Keratinocyte (primary cell): ENCODE data around the gene CNP.

Experiments used
- EZH2 ChIP-seq: IDR thresholded peaks from one replicate; pipeline ENCODE4 v1.6.1; 2012; ENCODE audit warnings: inconsistent platforms, mild to moderate bottlenecking, low read length, moderate library complexity
- TF ChIP-seq, protein P1 (sequence below), 3 experiments: IDR thresholded peaks in 1 of 3; conservative IDR thresholded peaks in 1 of 3; optimal IDR thresholded peaks in 1 of 3; 2 replicates in 2 of 3; 3 replicates in 1 of 3; pipeline versions ENCODE3 to v1.5.1; 2011; ENCODE audit warnings: low read length in 3 of 3, mild to moderate bottlenecking in 3 of 3, moderate library complexity in 2 of 3, control low read depth in 1 of 3, inconsistent platforms in 1 of 3; ENCODE audit not compliant: insufficient read depth in 2 of 3; ENCODE audit errors: extremely low read depth in 1 of 3

DNA sequence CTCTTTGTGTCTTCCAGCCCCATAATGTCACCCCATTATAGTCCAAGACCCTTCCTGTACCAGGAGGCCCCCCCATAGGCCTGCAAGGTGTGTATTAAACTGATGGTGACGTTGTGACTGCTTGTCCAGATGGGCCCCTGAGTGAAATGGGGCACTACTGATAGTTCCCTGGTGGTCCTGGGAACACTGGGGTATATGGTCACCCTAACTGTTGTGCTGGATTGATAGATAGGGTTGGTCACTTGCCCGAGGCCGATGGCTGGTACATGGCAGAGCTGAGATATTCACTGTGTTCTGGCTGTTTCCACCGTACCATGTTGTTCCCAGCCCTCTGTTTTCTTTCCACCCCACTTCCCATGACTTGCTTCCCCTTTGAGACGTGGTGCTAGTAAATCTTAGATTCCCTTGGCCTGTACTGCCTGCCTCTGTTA lies 4.3 kb downstream of the CNP start:
- TF ChIP-seq, protein P1, sequence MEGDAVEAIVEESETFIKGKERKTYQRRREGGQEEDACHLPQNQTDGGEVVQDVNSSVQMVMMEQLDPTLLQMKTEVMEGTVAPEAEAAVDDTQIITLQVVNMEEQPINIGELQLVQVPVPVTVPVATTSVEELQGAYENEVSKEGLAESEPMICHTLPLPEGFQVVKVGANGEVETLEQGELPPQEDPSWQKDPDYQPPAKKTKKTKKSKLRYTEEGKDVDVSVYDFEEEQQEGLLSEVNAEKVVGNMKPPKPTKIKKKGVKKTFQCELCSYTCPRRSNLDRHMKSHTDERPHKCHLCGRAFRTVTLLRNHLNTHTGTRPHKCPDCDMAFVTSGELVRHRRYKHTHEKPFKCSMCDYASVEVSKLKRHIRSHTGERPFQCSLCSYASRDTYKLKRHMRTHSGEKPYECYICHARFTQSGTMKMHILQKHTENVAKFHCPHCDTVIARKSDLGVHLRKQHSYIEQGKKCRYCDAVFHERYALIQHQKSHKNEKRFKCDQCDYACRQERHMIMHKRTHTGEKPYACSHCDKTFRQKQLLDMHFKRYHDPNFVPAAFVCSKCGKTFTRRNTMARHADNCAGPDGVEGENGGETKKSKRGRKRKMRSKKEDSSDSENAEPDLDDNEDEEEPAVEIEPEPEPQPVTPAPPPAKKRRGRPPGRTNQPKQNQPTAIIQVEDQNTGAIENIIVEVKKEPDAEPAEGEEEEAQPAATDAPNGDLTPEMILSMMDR (optimal IDR thresholded peaks at IDR 0.05 in 1 of 3, IDR thresholded peaks at IDR 0.05 in 1 of 3, conservative IDR thresholded peaks at IDR 0.05 in 1 of 3; ENCODE audit: extremely low read depth in 1 of 3, insufficient read depth in 2 of 3, low read length in 3 of 3): no peak
- no peak for TF ChIP-seq EZH2
